NCI-H748 (cell line): ENCODE data around the gene RHO.

Experiments used
- DNase-seq: peaks from one replicate; lab custom pipeline; 2025; ENCODE audit not compliant: unreplicated experiment; lab: John Stamatoyannopoulos, UW

RHO gene

GRCh38 chr3:129518581-129518980 is 9.9 kb upstream of the RHO start:
- DNase-seq = no peak

- DNase-seq = no peak
Measured at GRCh38 chr3:129519449-129519848, 9.0 kb upstream of the RHO start.

DNA sequence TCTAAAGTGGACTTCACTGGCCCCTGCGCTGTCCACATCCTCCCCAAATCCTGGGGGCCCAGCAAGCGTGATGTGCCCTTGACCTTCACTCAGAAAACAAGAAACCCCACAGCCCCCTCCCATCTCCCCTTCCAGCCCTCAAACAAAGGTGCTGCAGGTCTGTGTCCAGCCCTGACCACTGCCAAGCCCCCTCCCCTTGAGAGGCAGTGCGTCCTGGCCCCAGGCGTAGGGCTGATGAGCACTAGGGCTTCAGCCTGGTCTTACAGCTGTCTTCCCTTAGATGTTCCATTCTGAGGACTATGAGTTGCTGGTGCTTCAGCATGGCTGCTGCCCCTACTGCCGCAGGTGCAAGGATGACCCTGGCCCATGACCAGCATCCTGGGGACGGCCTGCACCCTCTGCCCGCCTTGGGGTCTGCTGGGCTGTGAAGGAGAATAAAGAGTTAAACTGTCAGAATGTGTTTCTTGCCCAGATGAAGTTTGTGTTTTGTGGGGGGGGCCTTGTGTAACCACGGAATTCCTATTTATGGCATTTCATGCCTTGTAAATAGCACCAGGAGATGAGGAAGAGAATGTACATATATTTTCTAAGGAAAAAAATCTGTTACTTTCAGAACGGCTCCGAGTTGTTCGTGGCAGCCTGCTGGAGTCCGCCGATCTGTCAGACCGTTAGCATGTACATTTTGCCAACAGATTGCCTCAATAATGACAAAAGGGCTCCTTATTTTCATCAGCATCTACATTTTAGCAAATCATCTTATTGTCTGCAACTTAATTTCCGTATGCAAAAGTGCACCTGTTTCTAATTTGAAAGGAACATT is 8.3 kb upstream of the RHO start:
- DNase-seq = no peak

- DNase-seq = no peak
Measured at GRCh38 chr3:129520960-129521359, 7.5 kb upstream of the RHO start.

GRCh38 chr3:129521611-129522010 is 6.8 kb upstream of the RHO start:
- DNase-seq = peak; percentile 19

DNA sequence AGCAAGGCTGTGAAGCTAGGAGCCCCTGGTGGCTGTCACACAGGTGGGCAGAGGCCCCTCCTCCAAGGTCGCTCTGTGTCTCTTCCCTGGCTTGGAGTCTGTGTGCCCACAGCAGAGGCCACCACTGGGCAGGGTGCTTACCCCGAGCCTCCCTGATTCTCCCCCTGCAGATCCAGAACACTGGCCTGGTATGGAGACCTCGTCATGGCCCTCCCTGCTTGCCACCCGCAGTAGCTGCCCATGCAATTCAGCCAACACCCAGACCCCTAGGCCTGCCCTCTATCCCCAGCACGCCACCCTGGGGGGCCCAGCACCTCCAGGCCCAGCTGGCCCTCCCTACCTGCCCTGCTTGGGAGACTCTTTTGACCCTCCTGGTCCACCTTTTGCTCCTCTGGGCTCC is 5.5 kb upstream of the RHO start:
- no peak for DNase-seq

DNA sequence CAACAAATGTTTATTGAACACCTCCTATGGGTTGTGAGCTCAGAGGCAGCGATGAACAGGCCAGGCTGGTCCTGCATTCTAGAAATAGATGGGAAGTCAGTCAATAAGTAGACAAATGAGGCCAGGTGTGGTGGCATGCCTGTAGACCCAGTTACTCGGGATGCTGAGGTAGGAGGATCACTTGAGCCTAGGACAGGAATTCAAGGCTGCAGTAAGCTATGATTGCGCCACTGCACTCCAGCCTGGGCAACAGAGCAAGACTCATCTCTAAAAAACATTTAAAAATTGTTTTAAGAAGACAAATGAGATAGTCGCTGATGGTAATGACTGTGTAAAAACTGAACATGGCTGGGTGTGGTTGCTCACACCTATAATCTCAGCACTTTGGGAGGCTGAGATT is 4.4 kb upstream of the RHO start:
- no peak for DNase-seq

GRCh38 chr3:129525341-129525968 is 3.0 kb upstream of the RHO start:
- DNase-seq = no peak

DNA sequence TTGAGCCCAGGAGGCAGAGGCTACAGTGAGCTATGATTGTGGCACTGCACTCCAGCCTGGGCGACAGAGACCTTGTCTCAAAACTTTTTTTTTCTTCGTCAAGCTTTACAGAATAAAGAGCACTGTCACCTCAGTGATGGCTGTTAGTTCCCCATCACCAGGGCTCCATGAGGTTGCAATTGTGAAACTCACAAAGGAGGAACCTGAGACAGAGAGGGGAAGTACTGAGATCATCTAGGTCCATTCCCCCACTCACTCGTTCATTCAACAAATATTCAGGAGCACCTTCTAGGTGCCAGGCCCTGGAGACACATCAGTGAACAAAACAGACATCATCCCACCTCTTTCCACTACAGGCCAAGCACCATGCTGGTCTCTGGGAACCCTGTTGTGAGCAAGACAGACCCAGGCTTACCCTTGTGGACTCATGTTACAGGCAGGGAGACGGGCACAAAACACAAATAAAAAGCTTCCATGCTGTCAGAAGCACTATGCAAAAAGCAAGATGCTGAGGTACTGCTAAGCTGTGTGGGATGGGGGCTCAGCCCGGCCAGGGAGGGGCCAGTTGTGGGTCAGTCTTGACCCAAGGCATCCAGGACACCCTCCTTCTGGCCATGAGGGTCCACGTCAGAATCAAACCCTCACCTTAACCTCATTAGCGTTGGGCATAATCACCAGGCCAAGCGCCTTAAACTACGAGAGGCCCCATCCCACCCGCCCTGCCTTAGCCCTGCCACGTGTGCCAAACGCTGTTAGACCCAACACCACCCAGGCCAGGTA is 2.1 kb upstream of the RHO start:
- no peak for DNase-seq

DNA sequence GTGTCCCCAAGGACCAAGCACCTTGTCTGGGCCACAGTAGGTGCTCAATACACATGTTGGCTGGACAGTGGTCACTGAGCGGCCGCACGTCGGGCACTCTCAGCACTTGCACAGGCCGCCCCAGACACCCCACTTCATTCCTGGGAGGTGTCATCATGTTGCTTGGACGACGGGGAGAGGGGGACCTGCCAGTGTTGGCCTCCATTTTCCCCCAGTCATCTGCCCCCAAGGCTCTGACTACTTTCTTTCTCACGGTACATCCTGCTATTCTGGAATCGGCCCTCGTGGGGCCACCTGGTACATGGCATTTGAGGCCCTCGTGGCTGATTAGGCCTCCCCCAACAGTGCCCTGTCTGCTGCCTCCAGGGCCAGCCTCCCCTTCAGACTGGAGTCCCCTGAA is 1.2 kb upstream of the RHO start:
- no peak for DNase-seq

DNA sequence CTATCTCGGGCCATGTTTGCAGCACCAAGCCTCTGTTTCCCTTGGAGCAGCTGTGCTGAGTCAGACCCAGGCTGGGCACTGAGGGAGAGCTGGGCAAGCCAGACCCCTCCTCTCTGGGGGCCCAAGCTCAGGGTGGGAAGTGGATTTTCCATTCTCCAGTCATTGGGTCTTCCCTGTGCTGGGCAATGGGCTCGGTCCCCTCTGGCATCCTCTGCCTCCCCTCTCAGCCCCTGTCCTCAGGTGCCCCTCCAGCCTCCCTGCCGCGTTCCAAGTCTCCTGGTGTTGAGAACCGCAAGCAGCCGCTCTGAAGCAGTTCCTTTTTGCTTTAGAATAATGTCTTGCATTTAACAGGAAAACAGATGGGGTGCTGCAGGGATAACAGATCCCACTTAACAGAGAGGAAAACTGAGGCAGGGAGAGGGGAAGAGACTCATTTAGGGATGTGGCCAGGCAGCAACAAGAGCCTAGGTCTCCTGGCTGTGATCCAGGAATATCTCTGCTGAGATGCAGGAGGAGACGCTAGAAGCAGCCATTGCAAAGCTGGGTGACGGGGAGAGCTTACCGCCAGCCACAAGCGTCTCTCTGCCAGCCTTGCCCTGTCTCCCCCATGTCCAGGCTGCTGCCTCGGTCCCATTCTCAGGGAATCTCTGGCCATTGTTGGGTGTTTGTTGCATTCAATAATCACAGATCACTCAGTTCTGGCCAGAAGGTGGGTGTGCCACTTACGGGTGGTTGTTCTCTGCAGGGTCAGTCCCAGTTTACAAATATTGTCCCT is 1.2 kb downstream of the RHO start:
- DNase-seq = no peak

GRCh38 chr3:129530251-129530791 is 1.9 kb downstream of the RHO start:
- no peak for DNase-seq

GRCh38 chr3:129530821-129531220 is 2.4 kb downstream of the RHO start:
- DNase-seq = no peak

- DNase-seq = no peak
Measured at GRCh38 chr3:129531699-129532098, 3.3 kb downstream of the RHO start.

DNA sequence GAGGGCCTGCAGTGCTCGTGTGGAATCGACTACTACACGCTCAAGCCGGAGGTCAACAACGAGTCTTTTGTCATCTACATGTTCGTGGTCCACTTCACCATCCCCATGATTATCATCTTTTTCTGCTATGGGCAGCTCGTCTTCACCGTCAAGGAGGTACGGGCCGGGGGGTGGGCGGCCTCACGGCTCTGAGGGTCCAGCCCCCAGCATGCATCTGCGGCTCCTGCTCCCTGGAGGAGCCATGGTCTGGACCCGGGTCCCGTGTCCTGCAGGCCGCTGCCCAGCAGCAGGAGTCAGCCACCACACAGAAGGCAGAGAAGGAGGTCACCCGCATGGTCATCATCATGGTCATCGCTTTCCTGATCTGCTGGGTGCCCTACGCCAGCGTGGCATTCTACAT is 3.8 kb downstream of the RHO start:
- DNase-seq = no peak

- no peak for DNase-seq
Measured at GRCh38 chr3:129533406-129533805, 5.0 kb downstream of the RHO start.

GRCh38 chr3:129534428-129535027 is 6.1 kb downstream of the RHO start:
- DNase-seq = no peak

GRCh38 chr3:129535075-129535474 is 6.6 kb downstream of the RHO start:
- no peak for DNase-seq

DNA sequence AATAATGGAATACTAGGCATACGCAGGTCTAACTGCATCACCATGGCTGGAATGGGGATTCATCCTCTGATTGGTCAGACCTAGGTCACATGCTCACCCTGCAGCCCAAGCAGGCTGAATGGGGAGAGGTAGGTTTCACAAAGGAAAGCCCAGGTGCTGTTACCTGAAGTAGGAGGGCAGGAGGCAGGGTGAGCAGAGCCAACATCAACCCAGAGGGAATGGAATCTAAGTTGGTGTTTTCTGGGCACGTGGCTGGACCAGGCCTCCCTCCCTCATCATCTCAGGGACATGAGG is 7.9 kb downstream of the RHO start:
- peak; percentile 15 for DNase-seq

DNA sequence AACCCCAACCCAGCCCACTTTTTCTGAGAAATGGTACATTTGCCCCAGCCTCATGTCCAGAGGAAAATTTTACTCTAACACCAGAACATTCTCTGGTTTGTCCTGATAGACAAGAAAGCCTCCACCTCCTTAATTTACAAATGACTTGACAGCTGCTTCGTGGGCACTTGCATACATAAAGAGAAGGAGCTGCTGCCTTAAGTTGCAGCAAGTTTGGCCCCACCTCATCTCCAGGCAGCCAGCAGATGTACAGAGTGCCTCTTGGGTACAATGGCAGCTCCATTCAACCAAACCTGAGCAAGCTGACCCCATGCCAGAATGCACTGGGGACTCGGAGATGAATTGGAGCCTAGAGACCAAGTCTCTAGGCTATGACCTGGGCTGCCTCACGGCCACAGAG is 8.4 kb downstream of the RHO start:
- no peak for DNase-seq

DNA sequence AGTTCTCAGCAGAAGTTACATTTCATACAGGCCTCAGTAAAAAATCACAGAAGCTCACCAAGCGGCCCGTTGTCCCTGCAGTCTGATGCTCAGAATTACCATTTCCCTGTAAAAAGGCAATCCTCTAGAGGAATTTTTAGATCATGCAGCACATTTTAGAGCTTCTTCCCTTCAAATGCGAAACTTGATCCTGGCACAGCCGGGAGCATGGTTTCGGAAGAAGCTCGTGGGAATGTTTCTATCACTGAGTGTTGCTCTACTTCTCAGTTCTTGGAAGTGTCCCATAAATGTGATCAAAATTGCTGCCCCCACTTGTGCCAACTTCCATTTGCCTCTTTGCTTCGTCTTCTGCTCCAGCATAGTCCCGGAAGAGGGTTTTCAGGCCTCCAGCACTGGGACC is 10.8 kb downstream of the RHO start:
- DNase-seq = no peak
